HG03520 (cell line): Measurements from ENCODE around the gene RASAL2.

Experiments
- ATAC-seq: cut with Tn5 transposase; IDR thresholded peaks from one replicate; pipeline ENCODE4 v1.9.1; 2021; ENCODE audit warnings: mild to moderate bottlenecking, moderate library complexity; ENCODE audit not compliant: unreplicated experiment

RASAL2 gene

DNA sequence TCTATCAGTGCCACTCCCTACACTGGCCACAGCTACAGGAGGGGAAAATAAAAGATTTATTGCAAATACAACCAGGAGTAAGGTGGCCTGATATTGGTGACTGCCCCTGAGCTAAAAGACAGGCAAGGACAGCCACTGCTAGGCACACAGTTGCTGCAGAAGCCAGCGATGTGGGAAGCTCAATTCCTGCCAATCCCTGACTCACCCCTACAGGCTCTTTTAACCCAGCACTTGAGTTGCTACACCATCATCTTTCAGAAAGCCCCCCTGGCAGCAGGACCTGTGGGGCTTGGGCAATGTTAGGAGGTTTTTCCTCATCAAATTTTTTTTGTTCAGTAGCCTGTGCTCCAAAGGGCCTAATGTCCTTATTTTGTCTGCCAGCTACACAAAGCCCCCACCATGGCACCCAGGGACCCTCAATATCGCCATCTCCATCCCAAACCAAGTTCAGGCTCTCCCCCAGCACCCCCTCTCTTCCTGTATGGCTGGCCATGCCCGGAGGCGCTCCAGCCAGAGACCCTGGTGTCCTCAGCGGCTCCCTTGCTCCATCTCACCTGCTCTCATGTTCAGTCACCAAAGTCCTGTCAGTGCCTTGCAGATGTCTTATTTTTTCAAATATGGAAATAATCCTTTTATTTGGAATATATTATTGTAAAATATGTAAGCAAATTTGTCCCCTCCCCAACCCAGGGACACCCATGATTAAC, 389.5 kb downstream of the RASAL2 start:
- ATAC-seq: no peak

DNA sequence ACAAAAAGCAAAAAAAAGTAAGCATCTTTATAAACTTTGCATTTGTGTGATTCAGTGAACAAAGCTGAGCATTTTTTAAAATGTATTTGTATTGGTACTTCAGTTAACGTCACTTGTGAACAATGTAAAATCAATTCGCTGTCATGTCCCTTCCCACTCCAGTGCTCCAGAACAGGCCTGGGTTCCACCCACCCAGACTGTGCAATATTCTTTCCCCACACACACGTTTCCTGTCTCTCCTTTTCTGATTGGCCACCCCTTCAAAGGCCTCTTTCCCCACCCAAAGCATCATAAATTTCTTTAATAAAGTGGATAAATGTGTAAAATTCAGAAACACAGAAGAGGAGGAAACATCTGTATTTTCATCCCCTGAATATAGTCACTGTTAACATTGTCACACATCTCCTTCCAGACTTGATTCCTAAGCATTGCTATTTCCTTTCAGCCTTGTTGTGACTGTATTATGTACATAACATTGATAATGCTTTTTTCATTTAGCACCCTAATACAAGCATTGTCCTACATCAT, 390.9 kb downstream of the RASAL2 start:
- ATAC-seq: no peak

DNA sequence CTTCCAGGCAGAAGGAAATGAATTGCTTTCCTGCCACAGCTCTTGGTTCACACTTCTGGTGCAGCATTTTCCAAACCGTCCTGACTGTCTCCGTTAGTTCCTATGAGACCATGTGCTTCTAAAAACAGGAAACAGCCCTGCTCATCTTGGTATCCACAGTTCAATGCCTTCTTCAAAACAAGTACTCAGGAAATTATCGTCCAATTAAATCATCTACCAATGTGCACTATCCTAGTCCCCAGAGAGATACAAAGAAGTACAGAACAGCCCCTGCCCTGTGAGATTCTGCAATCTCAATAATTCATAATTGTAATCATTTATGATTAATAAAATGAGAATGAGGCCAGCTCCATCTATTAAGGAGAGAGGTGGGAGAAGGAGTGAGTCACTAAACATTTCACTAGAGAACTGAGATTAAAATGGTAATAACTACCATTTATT, 391.7 kb downstream of the RASAL2 start:
- no peak for ATAC-seq

DNA sequence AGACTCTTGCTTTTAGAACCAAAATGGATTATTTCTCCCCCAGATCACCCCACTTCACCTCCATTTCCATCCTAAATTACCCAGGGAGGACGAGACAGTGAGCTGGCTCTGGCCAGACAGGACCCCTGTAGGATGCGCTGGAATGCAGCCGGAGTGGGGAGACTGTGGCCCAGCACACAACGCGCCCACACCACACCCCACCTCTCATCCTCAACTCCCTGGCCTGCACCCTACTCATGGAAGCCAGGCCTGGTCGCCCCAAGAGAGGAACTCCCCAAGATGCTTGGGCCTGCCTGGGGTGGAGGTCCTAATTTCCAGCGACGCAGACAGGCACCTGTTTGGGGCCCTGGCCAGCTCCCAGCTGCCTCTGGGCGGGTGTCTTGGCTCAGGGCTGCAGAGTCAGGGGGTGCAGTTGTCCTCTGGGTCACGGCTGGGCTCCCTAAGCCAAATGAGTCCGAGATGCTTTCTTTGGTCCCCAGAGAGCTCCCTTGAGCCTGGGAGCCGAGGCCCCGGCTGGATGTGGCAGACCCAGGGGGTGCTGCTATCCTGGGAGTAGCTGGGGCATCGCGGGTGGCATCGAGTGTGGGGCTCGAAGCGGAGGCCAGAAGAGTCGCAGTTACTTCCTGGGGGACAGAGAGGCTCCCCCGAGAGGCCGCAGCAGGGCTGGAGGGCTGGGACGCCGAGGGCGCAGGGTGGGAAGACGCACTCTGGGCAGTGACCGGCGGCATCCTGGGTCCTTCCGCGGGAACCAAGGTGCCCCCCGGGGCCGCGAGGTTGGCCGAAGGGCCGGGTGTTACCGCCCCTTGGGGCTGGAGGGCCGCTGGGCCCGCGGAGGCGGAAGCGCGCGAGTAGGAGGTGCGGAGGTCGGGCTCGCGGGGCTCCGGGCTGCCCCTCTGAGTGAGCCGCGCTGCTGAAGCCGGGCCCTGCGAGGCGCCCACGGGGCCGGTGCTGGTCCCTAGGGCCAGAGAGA, 392.5 kb downstream of the RASAL2 start:
- no peak for ATAC-seq

DNA sequence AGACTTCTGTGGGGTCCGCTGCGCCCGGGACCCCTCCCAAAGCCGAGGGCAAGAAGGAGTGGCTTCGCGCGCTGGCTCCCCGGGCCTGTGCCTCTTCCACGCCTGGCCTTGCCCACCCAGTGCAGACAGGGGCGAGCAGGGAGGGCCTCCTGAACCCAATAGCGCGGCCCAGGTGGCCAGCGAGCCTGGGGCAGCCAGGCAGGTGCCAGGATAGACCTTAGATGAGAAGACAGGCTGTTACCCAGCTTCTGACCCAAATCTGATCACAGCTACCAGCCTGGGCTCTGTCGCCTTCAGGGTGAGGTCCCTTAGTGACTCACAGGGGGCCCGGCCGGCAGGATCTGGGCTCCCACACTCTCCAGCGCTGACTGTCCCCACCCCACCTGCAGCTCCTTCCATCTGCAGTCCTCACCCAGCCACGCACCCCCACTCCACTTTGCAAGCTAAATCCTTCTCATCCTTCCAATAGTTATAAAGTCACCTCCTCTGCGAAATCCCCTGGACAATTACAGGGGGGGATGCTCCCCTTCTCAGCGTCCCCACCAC, 393.2 kb downstream of the RASAL2 start:
- ATAC-seq: no peak

DNA sequence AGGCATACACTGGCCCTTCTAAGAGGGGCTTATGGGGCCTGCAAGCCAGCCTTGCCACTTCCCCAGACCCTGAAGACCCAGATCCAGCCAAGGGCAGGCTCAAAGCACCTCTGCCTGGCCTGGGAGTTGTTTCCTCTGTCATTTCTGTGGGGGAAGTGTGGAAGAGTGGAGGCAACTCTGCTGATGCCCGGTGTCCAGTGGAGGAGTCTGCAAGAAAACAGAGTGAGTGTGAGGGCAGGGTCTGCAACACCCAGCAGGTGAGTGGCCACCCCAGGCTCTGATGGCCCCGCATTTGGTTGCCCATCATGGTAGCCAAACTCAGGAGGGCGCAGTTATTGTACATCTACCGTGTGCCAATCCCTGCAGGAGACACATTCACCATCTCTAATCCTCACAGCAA, 394.5 kb downstream of the RASAL2 start:
- ATAC-seq: no peak

DNA sequence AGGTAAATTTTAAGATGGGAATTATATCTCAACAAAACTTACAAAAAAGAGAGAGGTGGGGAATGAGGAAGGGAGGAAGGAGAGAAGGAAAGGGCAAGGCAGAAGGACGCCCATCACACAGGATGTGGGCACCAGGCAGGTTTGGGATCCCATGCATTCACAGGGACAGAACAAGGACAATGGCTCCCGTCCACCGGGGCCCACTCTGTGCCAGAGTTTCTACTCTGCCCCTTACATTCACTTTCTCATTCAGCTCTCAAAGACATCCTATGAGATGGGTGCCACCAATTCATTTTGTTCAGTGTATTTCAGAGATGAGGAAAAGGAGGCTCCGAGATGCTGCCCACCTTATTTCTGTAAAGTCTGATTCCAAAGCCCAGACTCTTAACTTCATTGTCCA, 395.5 kb downstream of the RASAL2 start:
- ATAC-seq: no peak

DNA sequence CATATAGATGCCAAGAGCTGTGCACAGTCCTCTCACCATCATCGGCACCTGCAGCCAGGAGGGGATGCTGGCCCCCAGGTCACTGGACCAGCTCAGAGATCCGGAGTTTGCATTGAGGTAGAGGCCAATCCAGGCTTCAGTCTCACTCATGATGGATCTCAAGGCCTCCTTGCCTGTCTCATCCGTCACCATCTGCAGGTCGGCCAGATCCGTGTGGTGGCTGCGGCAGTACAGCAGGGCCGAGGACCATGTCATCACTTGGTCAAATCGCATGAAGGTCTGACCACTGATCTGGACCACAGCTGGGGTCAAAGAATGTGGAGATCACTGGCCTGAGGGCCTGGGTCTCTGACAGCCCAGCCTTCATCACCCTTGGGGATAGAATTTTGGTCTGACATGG, 396.2 kb downstream of the RASAL2 start:
- ATAC-seq: no peak

DNA sequence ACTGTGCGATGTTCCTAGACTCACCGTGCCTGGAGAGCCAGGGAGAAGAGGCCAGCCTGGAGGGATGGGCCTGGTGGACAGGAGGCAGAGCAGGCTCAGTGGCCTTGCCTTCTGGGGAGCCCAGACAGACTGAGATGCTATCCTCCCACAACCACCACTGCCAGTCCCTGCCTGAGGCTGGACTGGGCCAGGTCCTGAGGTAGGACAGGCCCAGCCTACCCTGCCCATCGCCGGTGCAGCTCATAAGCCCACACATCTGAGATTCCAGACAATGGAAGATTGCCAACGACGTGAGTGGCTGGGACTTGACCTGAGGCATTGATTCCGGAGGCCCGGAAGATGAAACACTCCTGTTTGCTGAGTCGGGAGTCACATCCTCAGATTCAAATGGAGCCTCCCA, 397.1 kb downstream of the RASAL2 start:
- no peak for ATAC-seq

DNA sequence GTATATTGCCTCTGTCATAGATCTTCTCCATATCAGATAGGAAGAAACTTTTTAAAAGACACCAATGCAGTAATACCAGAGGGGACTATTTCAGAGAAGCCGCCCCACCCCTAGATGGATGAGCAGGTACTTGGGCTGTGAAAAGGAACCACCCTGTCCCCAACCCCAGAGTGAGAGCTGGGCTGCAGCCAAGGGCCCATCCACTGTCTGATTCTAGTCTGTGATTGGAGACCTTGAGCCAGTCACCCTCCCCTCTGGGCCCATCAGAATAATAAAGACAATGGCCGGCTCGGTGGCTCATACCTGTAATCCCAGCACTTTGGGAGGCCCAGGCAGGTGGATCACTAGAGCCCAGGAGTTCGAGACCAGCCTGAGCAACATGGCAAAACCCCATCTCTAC, 397.8 kb downstream of the RASAL2 start:
- ATAC-seq: no peak

DNA sequence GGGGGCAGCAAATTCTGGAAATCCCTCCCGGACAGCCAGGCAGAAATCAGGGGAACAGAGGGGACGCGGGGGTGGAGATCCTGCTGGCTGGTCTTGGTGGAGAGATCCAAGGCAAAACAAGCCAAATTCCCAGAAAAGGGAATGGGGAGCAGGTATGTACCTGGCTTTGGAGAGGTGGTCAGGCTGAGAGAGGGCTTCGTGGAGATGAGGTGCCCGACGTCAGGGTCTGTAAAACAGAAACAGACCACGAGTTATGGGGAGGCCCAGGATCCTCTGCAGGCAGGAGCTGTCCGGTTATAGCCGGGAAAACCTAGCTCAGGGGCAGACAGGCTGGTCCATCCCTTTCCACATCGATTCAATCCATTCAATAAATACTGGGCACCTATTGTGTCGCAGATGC, 398.4 kb downstream of the RASAL2 start:
- ATAC-seq: no peak

DNA sequence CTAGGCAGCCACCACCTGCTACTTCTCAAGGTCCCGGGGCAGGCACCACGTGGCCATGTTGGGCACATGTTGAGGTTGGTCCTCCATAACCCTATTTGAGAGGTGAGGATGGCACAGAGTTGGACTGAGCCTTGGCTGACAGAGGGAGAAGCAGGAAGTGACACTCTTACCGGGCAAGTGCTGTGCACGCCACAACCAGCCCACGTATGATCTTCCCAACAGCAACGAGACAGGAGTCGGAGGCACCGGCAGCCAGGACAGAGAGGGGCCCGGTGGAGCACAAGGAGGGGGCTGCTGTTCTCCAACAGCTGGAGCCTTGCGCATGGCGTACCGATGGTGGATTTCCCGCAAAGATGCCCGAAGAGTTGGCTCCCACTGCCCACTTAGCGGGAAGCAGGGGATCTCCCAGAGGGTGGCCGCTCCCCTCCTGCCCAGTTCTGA, 399.4 kb downstream of the RASAL2 start:
- no peak for ATAC-seq

DNA sequence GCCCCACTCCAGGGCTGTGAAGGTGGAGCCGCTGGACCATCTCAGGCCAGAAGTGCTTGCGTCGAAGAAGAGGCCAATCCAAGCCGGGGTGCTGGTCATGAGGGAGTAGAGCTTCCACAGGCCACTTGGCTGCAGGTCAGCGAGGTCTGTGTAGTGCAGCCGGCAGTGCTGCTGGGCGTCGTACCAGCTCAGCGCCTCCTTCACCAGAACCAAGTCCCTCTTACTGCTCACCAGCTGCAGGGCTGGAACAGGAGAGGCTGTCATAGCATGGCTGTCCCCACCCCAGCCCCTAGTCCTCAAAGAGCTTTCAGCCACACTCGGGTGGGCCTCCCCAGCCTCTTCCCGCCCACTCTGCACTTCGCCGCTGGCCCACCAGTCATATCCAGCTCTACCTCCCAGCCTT, 400.7 kb downstream of the RASAL2 start:
- ATAC-seq: no peak

DNA sequence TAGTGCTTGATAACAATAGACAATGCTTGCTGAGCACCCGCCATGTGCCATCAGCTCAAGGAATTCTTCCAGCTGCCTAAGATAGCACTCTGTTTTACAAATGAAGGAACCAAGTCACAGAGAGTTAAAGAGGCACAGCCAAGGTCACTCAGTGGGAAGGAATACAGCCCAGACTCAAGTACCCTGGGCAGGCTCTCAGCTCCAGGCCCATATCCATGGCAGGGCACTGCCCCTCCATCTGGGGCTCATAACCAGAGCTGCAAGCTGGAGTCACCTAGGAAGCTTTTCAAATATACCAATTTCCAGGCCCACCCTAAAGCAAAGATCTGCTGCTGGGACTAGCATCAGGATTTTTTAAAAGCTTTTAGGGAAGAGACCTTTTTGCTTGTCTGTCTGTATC, 401.3 kb downstream of the RASAL2 start:
- no peak for ATAC-seq

DNA sequence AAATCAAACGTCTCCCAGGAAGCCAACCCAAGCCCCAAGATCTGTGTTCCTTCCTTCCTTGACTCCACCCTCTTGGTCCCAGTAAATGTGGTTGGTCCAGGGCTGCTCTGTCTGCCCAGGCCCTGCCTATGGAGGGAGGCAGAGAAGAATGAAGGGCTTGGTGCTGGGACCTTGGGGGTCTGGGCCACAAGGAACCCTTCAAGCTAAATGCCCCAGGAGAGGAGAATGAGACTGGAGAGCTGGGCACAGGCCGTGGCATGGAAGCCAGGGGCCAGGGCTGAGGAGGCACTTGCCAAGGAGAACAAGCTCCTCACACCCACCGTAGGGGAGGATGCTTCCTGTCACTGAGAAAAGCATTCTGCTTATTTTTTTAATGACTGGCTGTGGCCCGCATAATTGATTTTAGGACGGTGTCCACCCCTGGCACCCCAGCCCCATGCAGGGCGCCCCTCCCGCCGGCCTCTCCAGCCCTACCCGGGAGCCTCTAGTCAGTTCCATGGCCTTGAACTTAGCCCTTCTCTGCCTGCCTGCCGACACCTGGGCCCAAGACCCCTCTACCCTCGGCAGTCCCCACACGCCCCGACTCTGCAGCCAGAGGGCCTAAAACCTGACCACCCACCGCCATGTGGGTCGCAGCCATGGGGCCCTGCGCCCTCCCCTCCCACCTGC, 402.0 kb downstream of the RASAL2 start:
- ATAC-seq: no peak

DNA sequence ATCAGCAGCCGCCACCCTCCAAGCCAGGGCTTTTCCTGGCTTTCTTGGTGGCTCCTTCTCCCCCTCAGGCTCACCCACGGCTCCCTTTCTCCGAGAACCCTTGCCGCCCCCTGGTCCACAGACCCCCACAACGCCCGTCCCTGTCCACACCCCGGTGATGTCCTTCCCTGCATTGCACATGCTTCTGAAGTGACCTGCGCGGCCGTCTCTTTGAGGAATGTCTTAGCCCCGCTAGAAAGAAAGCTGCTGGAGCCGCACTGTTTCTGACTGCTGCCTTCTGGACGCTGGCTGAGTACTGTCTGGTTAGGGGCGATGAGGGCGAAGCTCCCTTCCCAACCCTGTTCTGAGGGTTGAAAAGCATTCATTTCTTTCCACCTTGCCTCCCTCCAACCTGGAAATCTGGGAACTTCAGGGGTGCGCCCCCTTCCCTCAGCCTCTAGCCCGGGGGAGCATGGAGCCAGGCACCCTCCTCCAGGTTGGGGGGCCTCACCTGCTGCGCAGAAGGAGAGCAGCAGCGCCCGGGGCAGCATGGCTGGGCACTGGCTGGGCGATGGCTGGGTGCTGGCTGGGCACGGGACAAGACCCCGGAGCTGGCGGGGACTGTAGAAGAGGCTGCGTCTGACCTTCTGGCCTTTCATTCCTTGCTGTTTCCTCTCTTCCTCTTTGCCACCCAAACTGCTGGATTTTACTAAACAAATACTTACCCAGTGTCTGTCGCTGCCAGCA, 402.7 kb downstream of the RASAL2 start, which contains the start of gene CLEC20A:
TSS of gene CLEC20A (minus strand) at position 555 of the 726 bp plus-strand sequence. CDS start at position 530, 25 bp downstream.
- no peak for ATAC-seq

DNA sequence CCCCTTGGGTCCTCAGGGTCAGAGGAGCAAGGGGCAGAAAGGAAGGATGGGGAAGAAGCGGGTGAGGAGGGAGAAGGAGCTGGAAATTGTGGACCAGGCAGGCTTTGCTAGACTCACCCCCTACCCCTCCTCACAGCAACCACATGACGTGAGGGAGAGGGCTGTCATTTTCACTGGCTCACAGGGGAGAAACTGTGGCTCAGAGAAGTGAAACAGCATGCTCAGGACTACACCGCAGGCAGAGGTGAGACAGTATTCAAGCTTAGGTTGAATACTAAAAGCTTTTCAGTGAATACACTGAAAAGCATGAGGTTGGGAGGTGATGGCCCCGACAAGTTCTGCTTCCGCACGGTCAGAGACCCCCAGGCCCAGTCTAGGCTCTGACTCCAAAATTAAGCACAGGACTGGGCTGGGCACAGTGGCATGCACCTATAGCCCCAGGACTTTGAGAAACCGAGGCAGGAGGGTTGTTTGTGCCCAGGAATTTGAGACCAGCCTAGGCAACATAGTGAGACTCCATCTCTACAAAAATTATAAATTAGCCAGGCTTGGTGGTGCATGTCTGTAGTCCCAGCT, 404.1 kb downstream of the RASAL2 start:
- ATAC-seq: no peak

DNA sequence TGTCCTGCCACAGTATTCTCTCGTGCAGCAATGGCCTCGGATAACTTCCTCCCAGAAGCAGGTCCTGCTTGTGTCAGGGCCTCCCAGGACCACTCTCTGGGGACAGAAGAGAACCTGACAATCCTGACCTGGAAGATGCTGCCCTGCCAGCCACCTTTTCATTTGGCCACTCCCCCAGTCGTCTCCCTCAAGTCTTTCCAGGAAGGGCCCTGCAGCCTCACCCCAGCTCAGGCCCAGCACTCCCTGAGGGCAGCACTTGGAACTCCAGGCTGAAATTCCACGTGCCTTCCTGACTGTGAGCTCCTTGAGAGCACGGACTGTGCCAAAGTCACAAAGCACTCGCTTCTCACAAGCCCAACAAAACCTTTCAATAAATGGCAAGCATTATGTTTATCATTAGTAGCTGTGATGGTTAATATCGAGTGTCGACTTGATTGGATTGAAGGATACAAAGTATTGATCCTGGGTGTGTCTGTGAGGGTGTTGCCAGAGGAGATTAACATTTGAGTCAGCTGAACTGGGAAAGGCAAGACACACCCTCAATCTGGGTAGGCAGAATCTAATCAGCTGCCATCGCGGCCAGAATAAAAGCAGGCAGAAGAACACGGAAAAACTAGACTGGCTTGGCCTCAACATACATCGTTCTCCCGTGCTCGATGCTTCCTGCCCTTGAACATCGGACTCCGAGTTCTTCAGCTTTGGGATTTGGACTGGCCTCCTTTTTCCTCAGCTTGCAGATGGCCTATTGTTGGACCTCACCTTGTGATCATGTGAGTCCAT, 405.2 kb downstream of the RASAL2 start:
- ATAC-seq: no peak
